GM21381 (cell line): ENCODE measurements around the gene ZNF500.
"Not testable (repeated sequence)": the region's sequence is repeated elsewhere in the genome, so short reads cannot be mapped to it uniquely, and the experiment has no call there.

Experiments
- ATAC-seq: cut with Tn5 transposase; IDR thresholded peaks from one replicate; pipeline ENCODE4 v1.9.1; 2021; ENCODE audit warnings: mild to moderate bottlenecking, moderate library complexity; ENCODE audit not compliant: unreplicated experiment

Gene ZNF500

GRCh38 chr16:4746991-4747574, 19.9 kb downstream of the ZNF500 start:
- no peak for ATAC-seq

GRCh38 chr16:4746215-4746614, 20.7 kb downstream of the ZNF500 start:
- ATAC-seq: no peak

GRCh38 chr16:4745274-4745569, 21.7 kb downstream of the ZNF500 start:
- no peak for ATAC-seq

- no peak for ATAC-seq
These were observed 22.2 kb downstream of the ZNF500 start for GRCh38 chr16:4744555-4745273.

- ATAC-seq: no peak
These were observed 23.6 kb downstream of the ZNF500 start for GRCh38 chr16:4743226-4743878.

- ATAC-seq: not testable (repeated sequence)
These were observed 28.6 kb downstream of the ZNF500 start for GRCh38 chr16:4738370-4738769.

- no peak for ATAC-seq
These were observed 29.4 kb downstream of the ZNF500 start for GRCh38 chr16:4737545-4737944.

GRCh38 chr16:4736546-4736945, 30.4 kb downstream of the ZNF500 start:
- no peak for ATAC-seq

- peak; percentile 50 for ATAC-seq
These were observed 32.0 kb downstream of the ZNF500 start for GRCh38 chr16:4734730-4735535.

GRCh38 chr16:4734063-4734729, 32.8 kb downstream of the ZNF500 start, which contains the start of the genes ANKS3 and DNAAF8:
Gene ANKS3, minus strand, starts transcription at chr16:4734271. Its CDS starts 4,122 bp downstream, at chr16:4730149.
Gene DNAAF8, plus strand, starts transcription at chr16:4734537. Its CDS starts 1,978 bp downstream, at chr16:4736515.
- ATAC-seq: peak; percentile 81

GRCh38 chr16:4733747-4734062, 33.3 kb downstream of the ZNF500 start:
- ATAC-seq: peak; percentile 14

- no peak for ATAC-seq
These were observed 33.7 kb downstream of the ZNF500 start for GRCh38 chr16:4733211-4733742.

GRCh38 chr16:4729876-4730275, 37.1 kb downstream of the ZNF500 start:
- no peak for ATAC-seq

- ATAC-seq: no peak
These were observed 38.3 kb downstream of the ZNF500 start for GRCh38 chr16:4728676-4729075.

- ATAC-seq: no peak
These were observed 40.3 kb downstream of the ZNF500 start for GRCh38 chr16:4726616-4727015.

- no peak for ATAC-seq
These were observed 42.2 kb downstream of the ZNF500 start for GRCh38 chr16:4724661-4725270.

- no peak for ATAC-seq
These were observed 43.7 kb downstream of the ZNF500 start for GRCh38 chr16:4723071-4723767.

- no peak for ATAC-seq
These were observed 48.5 kb downstream of the ZNF500 start for GRCh38 chr16:4718466-4718865.

- ATAC-seq: no peak
These were observed 52.0 kb downstream of the ZNF500 start for GRCh38 chr16:4714996-4715395.
